WTC11 (cell line): ENCODE results near the gene ANKRD65. TPM values are rescaled to one million over a fixed set of nuclear protein-coding genes. Genes with fewer than 3 reads are reported as not detected.
"Not testable (repeated sequence)": the region's sequence is repeated elsewhere in the genome, so short reads cannot be mapped to it uniquely, and the experiment has no call there.

Experiments
- ATAC-seq: fragments of 200-7000 bp; cut with Tn5 transposase; 2 replicates; pipeline ENCODE4 v1.10.0; 2021; ENCODE audit warnings: mild to moderate bottlenecking, moderate library complexity
- CTCF ChIA-PET: fragments of 300-600 bp; sonication (Branson Sonifier 250); formaldehyde crosslinking; loops from one replicate; lab custom pipeline; 2021; ENCODE audit warnings: antibody characterized with exemption; lab: Charles Lee
- POLR2A ChIA-PET: fragments of 350-600 bp; sonication (Branson Sonifier 250); formaldehyde crosslinking; loops from one replicate; lab custom pipeline; 2021; ENCODE audit warnings: antibody characterized with exemption; lab: Charles Lee
- DNase-seq: peaks from one replicate; pipeline ENCODE4 v3.0.0; 2021; ENCODE audit warnings: low spot score
- H3K27ac Mint-ChIP-seq: 2 replicates; pipeline ENCODE4 v1.8.0; 2021; ENCODE audit warnings: mixed read lengths
- H3K27me3 Mint-ChIP-seq: 2 replicates; pipeline ENCODE4 v1.8.0; 2021; ENCODE audit warnings: low read depth, mild to moderate bottlenecking, moderate library complexity, mixed read lengths
- H3K36me3 Mint-ChIP-seq: 2 replicates; pipeline ENCODE4 v1.8.0; 2021; ENCODE audit warnings: mixed read lengths
- H3K4me1 Mint-ChIP-seq: 2 replicates; pipeline ENCODE4 v1.8.0; 2022; ENCODE audit warnings: mixed read lengths
- H3K4me3 Mint-ChIP-seq: 2 replicates; pipeline ENCODE4 v1.8.0; 2021; ENCODE audit warnings: mild to moderate bottlenecking, moderate library complexity, mixed read lengths
- H3K9me3 Mint-ChIP-seq: 2 replicates; pipeline ENCODE4 v1.8.0; 2021; ENCODE audit warnings: mixed read lengths
- EMX1 ChIP-seq: fragments of 250-450 bp; sonication (Bioruptor Pico); IDR thresholded peaks from 2 replicates; pipeline ENCODE4 v1.8.0; 2021; ENCODE audit warnings: mild to moderate bottlenecking
- GRHL2 ChIP-seq: fragments of 250-450 bp; sonication (Bioruptor Pico); IDR thresholded peaks from 2 replicates; pipeline ENCODE4 v1.8.0; 2022; ENCODE audit warnings: mild to moderate bottlenecking, moderate library complexity; ENCODE audit not compliant: insufficient replicate concordance, severe bottlenecking
- NFE2L1 ChIP-seq: sonication (generic); formaldehyde crosslinking; IDR thresholded peaks from 2 replicates; pipeline ENCODE4 v1.8.1; 2023; ENCODE audit warnings: missing genetic modification reagents
- SMAD3 ChIP-seq: sonication (generic); formaldehyde crosslinking; IDR thresholded peaks from 2 replicates; pipeline ENCODE4 v1.8.0; 2022; ENCODE audit warnings: missing genetic modification reagents, mild to moderate bottlenecking, borderline replicate concordance
- SOX15 ChIP-seq: fragments of 250-450 bp; sonication (Bioruptor Pico); IDR thresholded peaks from 2 replicates; pipeline ENCODE4 v1.9.0; 2021; ENCODE audit warnings: mild to moderate bottlenecking
- SP1 ChIP-seq: sonication (generic); formaldehyde crosslinking; conservative IDR thresholded peaks from 2 replicates; pipeline ENCODE4 v1.8.1; 2022; ENCODE audit warnings: missing genetic modification reagents
- TCF7 ChIP-seq: sonication (generic); formaldehyde crosslinking; IDR thresholded peaks from 2 replicates; pipeline ENCODE4 v1.8.0; 2022; ENCODE audit warnings: mild to moderate bottlenecking, low read depth, missing genetic modification reagents, moderate library complexity
- ZNF396 ChIP-seq: fragments of 250-450 bp; sonication (Bioruptor Pico); IDR thresholded peaks from 2 replicates; pipeline ENCODE4 v1.8.0; 2021; ENCODE audit warnings: mild to moderate bottlenecking, moderate library complexity, borderline replicate concordance
- ZNF512 ChIP-seq: sonication (generic); formaldehyde crosslinking; IDR thresholded peaks from 2 replicates; pipeline ENCODE4 v1.8.1; 2022; ENCODE audit warnings: missing genetic modification reagents, borderline replicate concordance
- ZNF532 ChIP-seq: fragments of 250-450 bp; sonication (Bioruptor Pico); IDR thresholded peaks from 2 replicates; pipeline ENCODE4 v1.9.0; 2021; ENCODE audit warnings: mild to moderate bottlenecking, borderline replicate concordance
- ZNF671 ChIP-seq: fragments of 250-450 bp; sonication (Bioruptor Pico); IDR thresholded peaks from 2 replicates; pipeline ENCODE4 v1.8.0; 2021; ENCODE audit warnings: mild to moderate bottlenecking
- total RNA-seq: library from RNA; stranded (reverse); gene quantifications from 3 replicates; pipeline ENCODE4 v1.2.3, GENCODE V29; 2021
- TF ChIP-seq, protein P1 (sequence below): fragments of 250-450 bp; sonication (Bioruptor Pico); IDR thresholded peaks from 2 replicates; pipeline ENCODE4 v1.8.0; 2021; ENCODE audit warnings: mild to moderate bottlenecking
- TF ChIP-seq, protein P2 (sequence below): sonication (generic); formaldehyde crosslinking; IDR thresholded peaks from 2 replicates; pipeline ENCODE4 v1.8.1; 2023; ENCODE audit warnings: mild to moderate bottlenecking, missing genetic modification reagents
- TF ChIP-seq, protein P3 (sequence below): sonication (generic); formaldehyde crosslinking; IDR thresholded peaks from 2 replicates; pipeline ENCODE4 v1.8.0; 2023; ENCODE audit warnings: mild to moderate bottlenecking, missing genetic modification reagents
- TF ChIP-seq, protein P4 (sequence below): fragments of 200-600 bp; IDR thresholded peaks from 2 replicates; pipeline ENCODE4 v1.8.0; 2022; ENCODE audit warnings: antibody characterized with exemption
- TF ChIP-seq, protein P5 (sequence below): sonication (generic); formaldehyde crosslinking; IDR thresholded peaks from 2 replicates; pipeline ENCODE4 v1.8.0; 2022; ENCODE audit warnings: mild to moderate bottlenecking, missing genetic modification reagents

The ANKRD65 gene
- total RNA-seq, 1 experiment from 2014 or later: 1.9 TPM

DNA sequence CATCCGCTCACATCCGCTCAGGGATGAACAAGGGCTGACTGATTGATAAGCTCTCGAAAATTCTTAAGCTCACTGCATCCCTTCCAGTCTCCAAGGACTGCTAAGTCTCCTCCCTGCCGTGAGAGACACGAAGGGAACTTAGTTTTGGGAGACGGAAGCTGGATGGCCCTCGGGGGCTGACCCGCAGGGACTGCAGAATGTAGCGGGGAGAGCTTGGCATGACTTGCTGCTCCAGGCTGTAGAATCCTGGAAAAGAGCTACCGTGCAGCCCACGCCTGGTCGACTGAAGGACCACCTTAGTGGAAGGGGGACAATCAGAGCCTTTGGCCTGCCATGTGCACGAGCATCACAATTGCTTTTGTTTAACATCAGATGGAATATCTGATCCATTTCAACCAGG lies 5.3 kb downstream of the ANKRD65 start (continued):
- no peak for TF ChIP-seq NFE2L1 (CRISPR knock-in tag)
- TF ChIP-seq, all 79 proteins: peak for 0

DNA sequence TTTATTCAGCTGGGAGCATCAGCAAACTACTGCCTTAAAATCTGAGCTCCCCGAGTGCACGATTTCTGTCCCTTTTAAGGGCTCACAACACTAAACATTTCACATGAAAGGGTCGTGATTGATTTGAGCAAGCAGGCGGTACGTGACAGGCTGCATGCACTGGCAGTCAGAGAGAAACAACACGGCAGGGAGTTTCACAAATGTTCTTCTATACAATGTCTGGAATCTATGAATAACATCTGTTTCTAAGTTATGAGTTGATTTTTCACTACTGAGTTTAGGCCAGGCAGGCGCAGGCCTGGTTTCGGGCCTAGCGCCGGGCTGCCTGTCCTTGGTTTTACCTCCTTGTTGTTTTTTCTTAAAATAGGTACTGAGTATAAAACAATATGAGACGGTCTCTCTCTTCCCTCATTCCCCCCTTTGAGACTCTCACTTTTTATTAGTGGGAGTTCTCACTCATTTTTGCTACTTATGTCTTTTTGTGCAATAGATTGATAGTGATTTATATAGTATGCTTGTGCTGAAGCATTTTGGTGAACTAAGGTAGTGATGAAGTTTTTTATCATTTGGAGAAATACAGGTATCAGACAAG lies 8.7 kb downstream of the ANKRD65 start:
- peak overlapping the region; percentile 29; the same call in 1 of the 2 replicates for H3K27ac Mint-ChIP-seq
- H3K4me1 Mint-ChIP-seq: peaks cover 38% of the 10 kb centered on the region
- H3K4me3 Mint-ChIP-seq, DNase-seq, ATAC-seq, CTCF ChIA-PET, POLR2A ChIA-PET, H3K27me3 Mint-ChIP-seq: not testable (repeated sequence)
- peaks cover 19% of the 10 kb centered on the region for H3K36me3 Mint-ChIP-seq
- H3K9me3 Mint-ChIP-seq: peaks cover 19% of the 10 kb centered on the region

GRCh38 chr1:1411626-1412025 lies 9.4 kb downstream of the ANKRD65 start:
- peaks cover 19% of the 10 kb centered on the region for H3K36me3 Mint-ChIP-seq
- DNase-seq: no peak
- no peak for ATAC-seq
- peak overlapping the region; percentile 77 for H3K27ac Mint-ChIP-seq
- POLR2A ChIA-PET: no interaction called here
- peaks cover 19% of the 10 kb centered on the region for H3K9me3 Mint-ChIP-seq
- H3K27me3 Mint-ChIP-seq: peaks cover 4% of the 10 kb centered on the region; the same call in 1 of the 2 replicates
- no peak overlapping the region for H3K4me3 Mint-ChIP-seq
- H3K4me1 Mint-ChIP-seq: peaks cover 37% of the 10 kb centered on the region
- CTCF ChIA-PET: interaction anchor here (1.4 to 1.7 kb wide), 3 partner anchors 9 to 21 kb away, joined by 4 to 11 read pairs (median 7); partner anchors contain the start of gene CCNL2
- no peak for TF ChIP-seq GRHL2
- no peak for TF ChIP-seq SMAD3 (CRISPR knock-in tag)
- TF ChIP-seq, protein P1, sequence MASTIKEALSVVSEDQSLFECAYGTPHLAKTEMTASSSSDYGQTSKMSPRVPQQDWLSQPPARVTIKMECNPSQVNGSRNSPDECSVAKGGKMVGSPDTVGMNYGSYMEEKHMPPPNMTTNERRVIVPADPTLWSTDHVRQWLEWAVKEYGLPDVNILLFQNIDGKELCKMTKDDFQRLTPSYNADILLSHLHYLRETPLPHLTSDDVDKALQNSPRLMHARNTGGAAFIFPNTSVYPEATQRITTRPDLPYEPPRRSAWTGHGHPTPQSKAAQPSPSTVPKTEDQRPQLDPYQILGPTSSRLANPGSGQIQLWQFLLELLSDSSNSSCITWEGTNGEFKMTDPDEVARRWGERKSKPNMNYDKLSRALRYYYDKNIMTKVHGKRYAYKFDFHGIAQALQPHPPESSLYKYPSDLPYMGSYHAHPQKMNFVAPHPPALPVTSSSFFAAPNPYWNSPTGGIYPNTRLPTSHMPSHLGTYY (CRISPR knock-in tag): no peak
- TF ChIP-seq ZNF512 (CRISPR knock-in tag): no peak
- no peak for TF ChIP-seq ZNF671
- no peak for TF ChIP-seq EMX1
- TF ChIP-seq, protein P2, sequence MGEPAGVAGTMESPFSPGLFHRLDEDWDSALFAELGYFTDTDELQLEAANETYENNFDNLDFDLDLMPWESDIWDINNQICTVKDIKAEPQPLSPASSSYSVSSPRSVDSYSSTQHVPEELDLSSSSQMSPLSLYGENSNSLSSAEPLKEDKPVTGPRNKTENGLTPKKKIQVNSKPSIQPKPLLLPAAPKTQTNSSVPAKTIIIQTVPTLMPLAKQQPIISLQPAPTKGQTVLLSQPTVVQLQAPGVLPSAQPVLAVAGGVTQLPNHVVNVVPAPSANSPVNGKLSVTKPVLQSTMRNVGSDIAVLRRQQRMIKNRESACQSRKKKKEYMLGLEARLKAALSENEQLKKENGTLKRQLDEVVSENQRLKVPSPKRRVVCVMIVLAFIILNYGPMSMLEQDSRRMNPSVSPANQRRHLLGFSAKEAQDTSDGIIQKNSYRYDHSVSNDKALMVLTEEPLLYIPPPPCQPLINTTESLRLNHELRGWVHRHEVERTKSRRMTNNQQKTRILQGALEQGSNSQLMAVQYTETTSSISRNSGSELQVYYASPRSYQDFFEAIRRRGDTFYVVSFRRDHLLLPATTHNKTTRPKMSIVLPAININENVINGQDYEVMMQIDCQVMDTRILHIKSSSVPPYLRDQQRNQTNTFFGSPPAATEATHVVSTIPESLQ (CRISPR knock-in tag): no peak
- TF ChIP-seq, protein P3, sequence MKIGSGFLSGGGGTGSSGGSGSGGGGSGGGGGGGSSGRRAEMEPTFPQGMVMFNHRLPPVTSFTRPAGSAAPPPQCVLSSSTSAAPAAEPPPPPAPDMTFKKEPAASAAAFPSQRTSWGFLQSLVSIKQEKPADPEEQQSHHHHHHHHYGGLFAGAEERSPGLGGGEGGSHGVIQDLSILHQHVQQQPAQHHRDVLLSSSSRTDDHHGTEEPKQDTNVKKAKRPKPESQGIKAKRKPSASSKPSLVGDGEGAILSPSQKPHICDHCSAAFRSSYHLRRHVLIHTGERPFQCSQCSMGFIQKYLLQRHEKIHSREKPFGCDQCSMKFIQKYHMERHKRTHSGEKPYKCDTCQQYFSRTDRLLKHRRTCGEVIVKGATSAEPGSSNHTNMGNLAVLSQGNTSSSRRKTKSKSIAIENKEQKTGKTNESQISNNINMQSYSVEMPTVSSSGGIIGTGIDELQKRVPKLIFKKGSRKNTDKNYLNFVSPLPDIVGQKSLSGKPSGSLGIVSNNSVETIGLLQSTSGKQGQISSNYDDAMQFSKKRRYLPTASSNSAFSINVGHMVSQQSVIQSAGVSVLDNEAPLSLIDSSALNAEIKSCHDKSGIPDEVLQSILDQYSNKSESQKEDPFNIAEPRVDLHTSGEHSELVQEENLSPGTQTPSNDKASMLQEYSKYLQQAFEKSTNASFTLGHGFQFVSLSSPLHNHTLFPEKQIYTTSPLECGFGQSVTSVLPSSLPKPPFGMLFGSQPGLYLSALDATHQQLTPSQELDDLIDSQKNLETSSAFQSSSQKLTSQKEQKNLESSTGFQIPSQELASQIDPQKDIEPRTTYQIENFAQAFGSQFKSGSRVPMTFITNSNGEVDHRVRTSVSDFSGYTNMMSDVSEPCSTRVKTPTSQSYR (CRISPR knock-in tag): no peak
- TF ChIP-seq, protein P4, sequence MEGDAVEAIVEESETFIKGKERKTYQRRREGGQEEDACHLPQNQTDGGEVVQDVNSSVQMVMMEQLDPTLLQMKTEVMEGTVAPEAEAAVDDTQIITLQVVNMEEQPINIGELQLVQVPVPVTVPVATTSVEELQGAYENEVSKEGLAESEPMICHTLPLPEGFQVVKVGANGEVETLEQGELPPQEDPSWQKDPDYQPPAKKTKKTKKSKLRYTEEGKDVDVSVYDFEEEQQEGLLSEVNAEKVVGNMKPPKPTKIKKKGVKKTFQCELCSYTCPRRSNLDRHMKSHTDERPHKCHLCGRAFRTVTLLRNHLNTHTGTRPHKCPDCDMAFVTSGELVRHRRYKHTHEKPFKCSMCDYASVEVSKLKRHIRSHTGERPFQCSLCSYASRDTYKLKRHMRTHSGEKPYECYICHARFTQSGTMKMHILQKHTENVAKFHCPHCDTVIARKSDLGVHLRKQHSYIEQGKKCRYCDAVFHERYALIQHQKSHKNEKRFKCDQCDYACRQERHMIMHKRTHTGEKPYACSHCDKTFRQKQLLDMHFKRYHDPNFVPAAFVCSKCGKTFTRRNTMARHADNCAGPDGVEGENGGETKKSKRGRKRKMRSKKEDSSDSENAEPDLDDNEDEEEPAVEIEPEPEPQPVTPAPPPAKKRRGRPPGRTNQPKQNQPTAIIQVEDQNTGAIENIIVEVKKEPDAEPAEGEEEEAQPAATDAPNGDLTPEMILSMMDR: no peak
- TF ChIP-seq ZNF532: no peak
- TF ChIP-seq, protein P5, sequence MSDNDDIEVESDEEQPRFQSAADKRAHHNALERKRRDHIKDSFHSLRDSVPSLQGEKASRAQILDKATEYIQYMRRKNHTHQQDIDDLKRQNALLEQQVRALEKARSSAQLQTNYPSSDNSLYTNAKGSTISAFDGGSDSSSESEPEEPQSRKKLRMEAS (CRISPR knock-in tag): no peak
- TF ChIP-seq TCF7 (CRISPR knock-in tag): no peak
- no peak for TF ChIP-seq SOX15 (CRISPR knock-in tag)
- no peak for TF ChIP-seq ZNF396 (CRISPR knock-in tag)
- no peak for TF ChIP-seq SP1 (CRISPR knock-in tag)
